Activated naive CD4-positive, alpha-beta T cell treated with anti-CD3 and anti-CD28 coated beads for 36 hours (primary cell): ENCODE data around the gene PCDH9. TPM values are rescaled to one million over a fixed set of nuclear protein-coding genes. Genes with fewer than 3 reads are reported as not detected.

Experiments
- CTCF ChIA-PET: fragments of 350-600 bp; sonication (Branson Sonifier 250); formaldehyde crosslinking; loops from one replicate; lab custom pipeline; 2021; ENCODE audit warnings: antibody characterized with exemption; lab: Charles Lee
- DNase-seq: peaks from one replicate; pipeline ENCODE4 v3.0.0-alpha.2; 2020
- H3K27ac Mint-ChIP-seq: one replicate; pipeline ENCODE4 v1.8.0; 2021; ENCODE audit warnings: mild to moderate bottlenecking, mixed read lengths
- H3K27me3 Mint-ChIP-seq: one replicate; pipeline ENCODE4 v1.8.0; 2021; ENCODE audit warnings: low read depth, mixed read lengths
- H3K36me3 Mint-ChIP-seq: one replicate; pipeline ENCODE4 v1.8.0; 2021; ENCODE audit warnings: low read depth, mixed read lengths
- H3K4me1 Mint-ChIP-seq: one replicate; pipeline ENCODE4 v1.8.0; 2021; ENCODE audit warnings: low read depth, mixed read lengths
- H3K4me3 Mint-ChIP-seq: one replicate; pipeline ENCODE4 v1.8.0; 2021; ENCODE audit warnings: mild to moderate bottlenecking, moderate library complexity, mixed read lengths
- H3K9me3 Mint-ChIP-seq: one replicate; pipeline ENCODE4 v1.8.0; 2021; ENCODE audit warnings: mixed read lengths
- intact Hi-C: fragments of 100-400 bp; cut with micrococcal nuclease; formaldehyde crosslinking; loops from one replicate; pipeline ENCODE4 v1.15.1; 2023
- total RNA-seq, 2 experiments: library from RNA; stranded (reverse); gene quantifications; one replicate each; pipeline ENCODE4 v1.2.3, GENCODE V29; 2021

PCDH9 gene
- total RNA-seq, 2 experiments from 2014 or later = 0.10 to 0.15 TPM

GRCh38 chr13:67186995-67187569, 43.1 kb downstream of the PCDH9 start:
- no peak for DNase-seq
- Mint-ChIP-seq H3K36me3 (no peaks in the 10 kb centered on the region), H3K27me3 (peaks cover 3% of the 10 kb centered on the region), H3K4me1 (no peaks in the 10 kb centered on the region), H3K9me3 (no peaks in the 10 kb centered on the region), H3K4me3 (no peak overlapping the region), H3K27ac (no peak overlapping the region)
- intact Hi-C loops = no loop called here
- CTCF ChIA-PET = no interaction called here

- Mint-ChIP-seq H3K27me3 (no peaks in the 10 kb centered on the region), H3K4me3 (no peak overlapping the region), H3K27ac (no peak overlapping the region), H3K9me3 (no peaks in the 10 kb centered on the region), H3K4me1 (no peaks in the 10 kb centered on the region), H3K36me3 (no peaks in the 10 kb centered on the region)
- intact Hi-C loops = no loop called here
- no peak for DNase-seq
- CTCF ChIA-PET = no interaction called here
Measured at GRCh38 chr13:67184247-67184646, 45.9 kb downstream of the PCDH9 start.

- no peak for DNase-seq
- Mint-ChIP-seq H3K4me1 (no peaks in the 10 kb centered on the region), H3K36me3 (no peaks in the 10 kb centered on the region), H3K27me3 (no peaks in the 10 kb centered on the region), H3K27ac (no peak overlapping the region), H3K4me3 (no peak overlapping the region), H3K9me3 (no peaks in the 10 kb centered on the region)
- CTCF ChIA-PET = no interaction called here
- intact Hi-C loops = no loop called here
Measured at GRCh38 chr13:67183151-67183550, 47.0 kb downstream of the PCDH9 start.

GRCh38 chr13:67175836-67176459, 54.2 kb downstream of the PCDH9 start:
- Mint-ChIP-seq H3K4me3 (no peak overlapping the region), H3K27ac (no peak overlapping the region), H3K27me3 (no peaks in the 10 kb centered on the region), H3K4me1 (no peaks in the 10 kb centered on the region), H3K36me3 (no peaks in the 10 kb centered on the region), H3K9me3 (no peaks in the 10 kb centered on the region)
- intact Hi-C loops = no loop called here
- CTCF ChIA-PET = interaction anchor here (0.6 kb wide), 1 partner anchor 482 kb away, joined by 3 read pairs; no protein-coding TSS in a partner anchor
- no peak for DNase-seq

- Mint-ChIP-seq H3K9me3 (no peaks in the 10 kb centered on the region), H3K36me3 (no peaks in the 10 kb centered on the region), H3K4me1 (no peaks in the 10 kb centered on the region), H3K27ac (no peak overlapping the region), H3K4me3 (no peak overlapping the region), H3K27me3 (peaks cover 2% of the 10 kb centered on the region)
- no peak for DNase-seq
- intact Hi-C loops = no loop called here
- CTCF ChIA-PET = no interaction called here
Measured at GRCh38 chr13:67168384-67168783, 61.8 kb downstream of the PCDH9 start.

- no peaks in the 10 kb centered on the region for H3K36me3 Mint-ChIP-seq
- no peak for DNase-seq
- H3K27me3 Mint-ChIP-seq = peaks cover 2% of the 10 kb centered on the region
- no peaks in the 10 kb centered on the region for H3K4me1 Mint-ChIP-seq
- no peak overlapping the region for H3K27ac Mint-ChIP-seq
- H3K4me3 Mint-ChIP-seq = no peak overlapping the region
- intact Hi-C loops = no loop called here
- no peaks in the 10 kb centered on the region for H3K9me3 Mint-ChIP-seq
- CTCF ChIA-PET = no interaction called here
Measured at GRCh38 chr13:67167420-67167819, 62.7 kb downstream of the PCDH9 start.

- Mint-ChIP-seq H3K27ac (no peak overlapping the region), H3K36me3 (no peaks in the 10 kb centered on the region), H3K4me1 (no peaks in the 10 kb centered on the region), H3K27me3 (peaks cover 2% of the 10 kb centered on the region), H3K9me3 (no peaks in the 10 kb centered on the region), H3K4me3 (no peak overlapping the region)
- DNase-seq = no peak
- intact Hi-C loops = no loop called here
- CTCF ChIA-PET = no interaction called here
Measured at GRCh38 chr13:67161176-67161575, 69.0 kb downstream of the PCDH9 start.

- Mint-ChIP-seq H3K9me3 (no peaks in the 10 kb centered on the region), H3K36me3 (no peaks in the 10 kb centered on the region), H3K27me3 (no peaks in the 10 kb centered on the region), H3K27ac (no peak overlapping the region), H3K4me3 (no peak overlapping the region), H3K4me1 (no peaks in the 10 kb centered on the region)
- CTCF ChIA-PET = no interaction called here
- DNase-seq = no peak
- intact Hi-C loops = no loop called here
Measured at GRCh38 chr13:67158903-67159302, 71.2 kb downstream of the PCDH9 start.

GRCh38 chr13:67156723-67157060, 73.4 kb downstream of the PCDH9 start:
- CTCF ChIA-PET = no interaction called here
- Mint-ChIP-seq H3K27ac (no peak overlapping the region), H3K27me3 (no peaks in the 10 kb centered on the region), H3K4me1 (no peaks in the 10 kb centered on the region), H3K9me3 (no peaks in the 10 kb centered on the region), H3K36me3 (no peaks in the 10 kb centered on the region), H3K4me3 (no peak overlapping the region)
- no peak for DNase-seq
- intact Hi-C loops = no loop called here

- intact Hi-C loops = no loop called here
- no peak for DNase-seq
- no peaks in the 10 kb centered on the region for H3K36me3 Mint-ChIP-seq
- no peaks in the 10 kb centered on the region for H3K9me3 Mint-ChIP-seq
- CTCF ChIA-PET = no interaction called here
- H3K27me3 Mint-ChIP-seq = no peaks in the 10 kb centered on the region
- no peak overlapping the region for H3K27ac Mint-ChIP-seq
- no peak overlapping the region for H3K4me3 Mint-ChIP-seq
- no peaks in the 10 kb centered on the region for H3K4me1 Mint-ChIP-seq
Measured at GRCh38 chr13:67155898-67156722, 74.0 kb downstream of the PCDH9 start.

GRCh38 chr13:67152085-67152484, 78.1 kb downstream of the PCDH9 start:
- intact Hi-C loops = no loop called here
- H3K9me3 Mint-ChIP-seq = no peaks in the 10 kb centered on the region
- CTCF ChIA-PET = no interaction called here
- DNase-seq = no peak
- H3K36me3 Mint-ChIP-seq = no peaks in the 10 kb centered on the region
- H3K4me1 Mint-ChIP-seq = no peaks in the 10 kb centered on the region
- no peak overlapping the region for H3K4me3 Mint-ChIP-seq
- H3K27me3 Mint-ChIP-seq = no peaks in the 10 kb centered on the region
- H3K27ac Mint-ChIP-seq = no peak overlapping the region

- DNase-seq = no peak
- H3K27ac Mint-ChIP-seq = no peak overlapping the region
- intact Hi-C loops = no loop called here
- no peaks in the 10 kb centered on the region for H3K9me3 Mint-ChIP-seq
- H3K4me1 Mint-ChIP-seq = no peaks in the 10 kb centered on the region
- H3K4me3 Mint-ChIP-seq = no peak overlapping the region
- H3K36me3 Mint-ChIP-seq = no peaks in the 10 kb centered on the region
- CTCF ChIA-PET = interaction anchor here (0.7 kb wide), 1 partner anchor 1941 kb away, joined by 3 read pairs; no protein-coding TSS in a partner anchor
- no peaks in the 10 kb centered on the region for H3K27me3 Mint-ChIP-seq
Measured at GRCh38 chr13:67151652-67152051, 78.5 kb downstream of the PCDH9 start.

GRCh38 chr13:67150608-67151007, 79.5 kb downstream of the PCDH9 start:
- Mint-ChIP-seq H3K4me3 (no peak overlapping the region), H3K27ac (no peak overlapping the region), H3K4me1 (no peaks in the 10 kb centered on the region), H3K36me3 (no peaks in the 10 kb centered on the region), H3K9me3 (no peaks in the 10 kb centered on the region), H3K27me3 (no peaks in the 10 kb centered on the region)
- intact Hi-C loops = no loop called here
- DNase-seq = no peak
- CTCF ChIA-PET = interaction anchor here (1.0 kb wide), 1 partner anchor 23 kb away, joined by 5 read pairs; no protein-coding TSS in a partner anchor
